HG02884 (cell line): ENCODE results near the gene KCNJ1.
A peak's percentile ranks its signal among the peaks of the same experiment; 100 is the strongest.

Experiments
- ATAC-seq: cut with Tn5 transposase; IDR thresholded peaks from one replicate; pipeline ENCODE4 v1.9.1; 2021; ENCODE audit warnings: mild to moderate bottlenecking, moderate library complexity; ENCODE audit not compliant: unreplicated experiment

Gene KCNJ1

GRCh38 chr11:128796270-128796669, 70.8 kb downstream of the KCNJ1 start:
- ATAC-seq = peak; percentile 98

GRCh38 chr11:128790196-128790595, 76.9 kb downstream of the KCNJ1 start:
- ATAC-seq = no peak

GRCh38 chr11:128789497-128790150, 77.5 kb downstream of the KCNJ1 start:
- no peak for ATAC-seq
